Cardiac muscle cell (in vitro differentiated cells and primary cell): ENCODE measurements around the gene CUBN. TPM values are rescaled to one million over a fixed set of nuclear protein-coding genes. Genes with fewer than 3 reads are reported as not detected.

Experiments used
- DNase-seq, 2 donors: peaks; one replicate each; pipeline versions ENCODE4 v3.0.0 to v3.0.0-alpha.2; 2010 to 2017; ENCODE audit warnings: low read depth in 1 of 2, low spot score in 1 of 2
- H3K27ac ChIP-seq: fragments of 200-600 bp; sonication (generic); 2 replicates; pipeline ENCODE4 v1.5.1; 2016
- H3K27me3 ChIP-seq: fragments of 200-600 bp; sonication (generic); 2 replicates; pipeline ENCODE4 v1.6.0; 2016; ENCODE audit warnings: control low read depth
- H3K36me3 ChIP-seq: fragments of 200-600 bp; sonication (generic); 2 replicates; pipeline ENCODE4 v1.5.1; 2016; ENCODE audit warnings: control low read depth
- H3K4me1 ChIP-seq: fragments of 200-600 bp; sonication (generic); 2 replicates; pipeline ENCODE4 v1.8.1; 2017; ENCODE audit warnings: low read depth, mild to moderate bottlenecking, mixed run types
- H3K4me3 ChIP-seq: fragments of 200-600 bp; sonication (generic); 2 replicates; pipeline ENCODE4 v1.5.1; 2016; ENCODE audit warnings: mild to moderate bottlenecking
- H3K9me3 ChIP-seq: fragments of 200-600 bp; sonication (generic); 2 replicates; pipeline ENCODE4 v1.5.1; 2017; ENCODE audit warnings: low read depth, mild to moderate bottlenecking, control low read depth
- CTCF ChIP-seq: IDR thresholded peaks from 2 replicates; pipeline ENCODE4 v1.5.1; 2012; ENCODE audit warnings: low read depth, mild to moderate bottlenecking, low read length
- polyA plus RNA-seq: library from polyadenylated mRNA; unstranded; fragments of >200 nt; fragmentation: Nextera tagmentation; extraction: Ambion mirVana; gene quantifications from 2 replicates; pipeline ENCODE4 v1.2.1, GENCODE V29; 2016
- total RNA-seq: library from RNA; depleted of rRNA; stranded (reverse); fragments of >200 nt; gene quantifications from 2 replicates; pipeline ENCODE4 v1.2.3, GENCODE V29; 2016

CUBN gene
- total and polyA plus RNA-seq, 2 experiments from 2014 or later, result 0.79 to 2.7 TPM

DNA sequence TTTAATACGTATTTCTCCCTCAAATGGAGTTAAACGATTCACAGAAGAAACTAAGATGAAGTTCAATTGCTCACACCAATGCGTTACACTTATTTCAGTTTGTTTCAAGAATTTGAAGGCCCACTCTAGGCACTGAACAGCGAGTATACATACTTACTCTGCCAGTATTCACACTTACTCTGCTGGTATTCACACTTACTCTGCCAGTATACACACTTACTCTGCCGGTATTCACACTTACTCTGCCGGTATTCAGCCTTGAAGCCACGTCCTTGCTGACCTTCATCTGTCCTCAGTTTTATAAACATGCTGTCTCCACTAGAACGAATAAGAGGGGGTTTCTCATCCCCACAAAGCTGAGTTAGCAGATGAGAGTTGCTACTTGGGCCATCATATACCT, 86.0 kb downstream of the CUBN start:
- Histone ChIP-seq H3K4me1 (no peaks in the 10 kb centered on the region), H3K27ac (no peak overlapping the region), H3K4me3 (no peak overlapping the region), H3K9me3 (no peaks in the 10 kb centered on the region), H3K36me3 (no peaks in the 10 kb centered on the region), H3K27me3 (no peaks in the 10 kb centered on the region)
- no peak for TF ChIP-seq CTCF
- DNase-seq, result no peak

- no peaks in the 10 kb centered on the region for H3K9me3 ChIP-seq
- H3K4me3 ChIP-seq, result no peak overlapping the region
- H3K27me3 ChIP-seq, result no peaks in the 10 kb centered on the region
- DNase-seq, result no peak
- TF ChIP-seq CTCF, result no peak
- no peaks in the 10 kb centered on the region for H3K36me3 ChIP-seq
- no peaks in the 10 kb centered on the region for H3K4me1 ChIP-seq
- no peak overlapping the region for H3K27ac ChIP-seq
Observed at GRCh38 chr10:17041626-17042520, 87.7 kb downstream of the CUBN start.

GRCh38 chr10:17038627-17039026, 91.0 kb downstream of the CUBN start:
- Histone ChIP-seq H3K27ac (no peak overlapping the region), H3K36me3 (no peaks in the 10 kb centered on the region), H3K4me1 (no peaks in the 10 kb centered on the region), H3K4me3 (no peak overlapping the region), H3K9me3 (no peaks in the 10 kb centered on the region), H3K27me3 (no peaks in the 10 kb centered on the region)
- peak in 1 of 2 donors; percentile 81 for DNase-seq
- TF ChIP-seq CTCF, result no peak

DNA sequence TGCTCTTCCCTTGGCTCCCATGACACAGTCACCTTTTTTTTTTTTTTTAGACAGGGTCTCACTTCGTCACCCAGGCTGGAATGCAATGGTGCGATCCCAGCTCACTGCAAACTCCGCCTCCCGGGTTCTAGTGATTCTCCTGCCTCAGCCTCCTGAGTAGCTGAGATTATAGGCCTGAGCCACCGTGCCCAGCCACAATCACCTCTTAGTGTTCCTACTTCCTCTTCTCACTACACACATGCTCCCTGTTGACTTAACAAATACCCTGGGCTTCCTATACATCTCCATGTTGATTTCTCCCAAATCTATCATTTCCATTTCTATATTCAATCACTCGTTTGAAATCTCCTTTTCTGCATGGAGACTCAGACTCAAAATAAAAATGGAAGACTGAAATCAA, 91.7 kb downstream of the CUBN start:
- H3K4me1 ChIP-seq, result no peaks in the 10 kb centered on the region
- H3K4me3 ChIP-seq, result no peak overlapping the region
- H3K9me3 ChIP-seq, result no peaks in the 10 kb centered on the region
- DNase-seq, result no peak
- no peak overlapping the region for H3K27ac ChIP-seq
- no peaks in the 10 kb centered on the region for H3K36me3 ChIP-seq
- TF ChIP-seq CTCF, result no peak
- no peaks in the 10 kb centered on the region for H3K27me3 ChIP-seq

DNA sequence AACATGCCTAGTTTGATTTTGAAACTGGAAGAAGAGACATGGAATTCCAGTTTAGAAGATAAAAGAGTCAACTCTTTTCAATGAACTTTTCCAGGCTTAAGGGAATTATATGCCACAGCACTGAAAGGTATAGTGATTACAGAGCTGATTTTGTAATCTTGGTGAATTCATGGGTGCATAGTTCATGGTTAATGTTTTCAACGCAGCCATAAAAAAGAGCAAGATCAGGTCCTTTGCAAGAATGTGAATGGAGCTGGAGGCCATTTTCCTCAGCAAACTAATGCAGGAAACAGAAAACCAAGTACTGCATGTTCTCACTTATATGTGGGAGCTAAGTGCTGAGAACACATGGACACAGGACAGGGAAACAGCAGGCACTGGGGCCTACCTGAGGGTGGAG, 94.2 kb downstream of the CUBN start:
- no peaks in the 10 kb centered on the region for H3K36me3 ChIP-seq
- no peaks in the 10 kb centered on the region for H3K27me3 ChIP-seq
- H3K4me3 ChIP-seq, result no peak overlapping the region
- H3K27ac ChIP-seq, result no peak overlapping the region
- H3K4me1 ChIP-seq, result no peaks in the 10 kb centered on the region
- TF ChIP-seq CTCF, result no peak
- DNase-seq, result no peak
- no peaks in the 10 kb centered on the region for H3K9me3 ChIP-seq
